Esophagus (tissue), 2 donors: Measurements from ENCODE around the gene TIMM29. TPM values are rescaled to one million over a fixed set of nuclear protein-coding genes. Genes with fewer than 3 reads are reported as not detected.

Experiments
- H3K27ac ChIP-seq, 2 donors: one replicate each; pipeline ENCODE4 v1.5.1; 2013; ENCODE audit warnings: low read depth in 2 of 2, mild to moderate bottlenecking in 2 of 2, inconsistent platforms in 1 of 2, low read length in 1 of 2, moderate library complexity in 1 of 2
- H3K27me3 ChIP-seq, 2 donors: one replicate each; pipeline ENCODE4 v1.6.1; 2013; ENCODE audit warnings: low read length in 2 of 2, control low read depth in 1 of 2, mild to moderate bottlenecking in 1 of 2; ENCODE audit not compliant: insufficient read depth in 2 of 2, control insufficient read depth in 1 of 2
- H3K36me3 ChIP-seq, 2 donors: one replicate each; pipeline ENCODE4 v1.6.1; 2013; ENCODE audit warnings: low read length in 1 of 2; ENCODE audit not compliant: control insufficient read depth in 2 of 2, insufficient read depth in 2 of 2
- H3K4me1 ChIP-seq, 2 donors: one replicate each; pipeline ENCODE4 v1.6.1; 2013; ENCODE audit warnings: low read length in 1 of 2; ENCODE audit not compliant: control insufficient read depth in 2 of 2, insufficient read depth in 2 of 2
- H3K4me3 ChIP-seq, 2 donors: one replicate each; pipeline ENCODE4 v1.5.1; 2013; ENCODE audit warnings: low read length in 2 of 2, mild to moderate bottlenecking in 2 of 2, low read depth in 1 of 2, moderate library complexity in 1 of 2
- H3K9me3 ChIP-seq, 2 donors: one replicate each; pipeline ENCODE4 v1.6.1; 2013; ENCODE audit warnings: mild to moderate bottlenecking in 2 of 2, low read depth in 1 of 2, low read length in 1 of 2, moderate library complexity in 1 of 2; ENCODE audit not compliant: control insufficient read depth in 2 of 2, insufficient read depth in 1 of 2
- WGBS, 2 donors: extraction: QIAGEN DNeasy Blood & Tissue Kit; methylation state at CpG; one replicate each; pipeline ENCODE4 v1.1.7; 2013; 5-methylcytosine and 5-hydroxymethylcytosine counted together
- polyA plus RNA-seq, 2 donors: library from polyadenylated mRNA; stranded (reverse); fragments of 200-250 nt; gene quantifications; one replicate each; pipeline ENCODE4 v1.2.3, GENCODE V29; 2013
- donor health status: healthy with polysubstance abuse.
- donor health status: Bipolar disorder and iron deficiency.

Gene TIMM29
- polyA plus RNA-seq, 2 donors, result 14.1 to 16.7 TPM

GRCh38 chr19:10961073-10961860 is 32.7 kb downstream of the TIMM29 start:
- Histone ChIP-seq H3K36me3 (no peaks in the 10 kb centered on the region), H3K27ac (peak overlapping the region; percentile 91 to 95), H3K4me1 (peaks cover 3 to 8% of the 10 kb centered on the region in 2 donors), H3K9me3 (no peaks in the 10 kb centered on the region), H3K4me3 (peak overlapping the region; percentile 72 to 83), H3K27me3 (no peaks in the 10 kb centered on the region)
- WGBS, 2 donors, result 0 to 1% methylated on average over 66 to 92 of the region's 92 CpGs

GRCh38 chr19:10962863-10963262 is 34.3 kb downstream of the TIMM29 start:
- H3K4me1 ChIP-seq, result peaks cover 3 to 8% of the 10 kb centered on the region in 2 donors
- no peaks in the 10 kb centered on the region for H3K36me3 ChIP-seq
- H3K27me3 ChIP-seq, result no peaks in the 10 kb centered on the region
- no peak overlapping the region for H3K4me3 ChIP-seq
- WGBS, 2 donors, result 75 to 82% methylated on average over 10 of the region's 10 CpGs
- H3K27ac ChIP-seq, result peak overlapping the region; percentile 64 to 79
- H3K9me3 ChIP-seq, result no peaks in the 10 kb centered on the region

GRCh38 chr19:10963865-10964264 is 35.3 kb downstream of the TIMM29 start:
- 75 to 80% methylated on average over 4 of the region's 4 CpGs for WGBS, 2 donors
- no peaks in the 10 kb centered on the region for H3K27me3 ChIP-seq
- no peaks in the 10 kb centered on the region for H3K9me3 ChIP-seq
- H3K4me3 ChIP-seq, result no peak overlapping the region
- no peaks in the 10 kb centered on the region for H3K36me3 ChIP-seq
- peaks cover 6 to 12% of the 10 kb centered on the region in 2 donors for H3K4me1 ChIP-seq
- peak overlapping the region; percentile 46 to 79 for H3K27ac ChIP-seq

- 97 to 98% methylated on average over 4 of the region's 4 CpGs for WGBS, 2 donors
- no peaks in the 10 kb centered on the region for H3K9me3 ChIP-seq
- peak overlapping the region in 1 of 2 donors; percentile 49 for H3K27ac ChIP-seq
- H3K4me1 ChIP-seq, result peaks cover 6 to 15% of the 10 kb centered on the region in 2 donors
- no peaks in the 10 kb centered on the region for H3K27me3 ChIP-seq
- no peaks in the 10 kb centered on the region for H3K36me3 ChIP-seq
- H3K4me3 ChIP-seq, result no peak overlapping the region
Measured at GRCh38 chr19:10964903-10965302, 36.3 kb downstream of the TIMM29 start.

- Histone ChIP-seq H3K36me3 (no peaks in the 10 kb centered on the region), H3K27ac (no peak overlapping the region), H3K4me3 (no peak overlapping the region), H3K4me1 (peaks cover 6 to 16% of the 10 kb centered on the region in 2 donors), H3K27me3 (no peaks in the 10 kb centered on the region), H3K9me3 (no peaks in the 10 kb centered on the region)
- WGBS, 2 donors, result 80 to 81% methylated on average over 6 of the region's 6 CpGs
Measured at GRCh38 chr19:10965398-10965797, 36.8 kb downstream of the TIMM29 start.

GRCh38 chr19:10966809-10967208 is 38.2 kb downstream of the TIMM29 start:
- no peak overlapping the region for H3K4me3 ChIP-seq
- no peaks in the 10 kb centered on the region for H3K36me3 ChIP-seq
- H3K9me3 ChIP-seq, result no peaks in the 10 kb centered on the region
- H3K27me3 ChIP-seq, result no peaks in the 10 kb centered on the region
- 80 to 89% methylated on average over 8 of the region's 8 CpGs for whole genome bisulfite sequencing, 2 donors
- no peak overlapping the region for H3K27ac ChIP-seq
- peaks cover 6 to 16% of the 10 kb centered on the region in 2 donors for H3K4me1 ChIP-seq

GRCh38 chr19:10968527-10969135 is 40.0 kb downstream of the TIMM29 start:
- H3K36me3 ChIP-seq, result no peaks in the 10 kb centered on the region
- H3K4me1 ChIP-seq, result peaks cover 4 to 10% of the 10 kb centered on the region in 2 donors
- peak overlapping the region; percentile 62 to 77 for H3K27ac ChIP-seq
- WGBS, 2 donors, result 52 to 57% methylated on average over 10 of the region's 10 CpGs
- H3K27me3 ChIP-seq, result no peaks in the 10 kb centered on the region
- no peaks in the 10 kb centered on the region for H3K9me3 ChIP-seq
- no peak overlapping the region for H3K4me3 ChIP-seq

GRCh38 chr19:10971107-10971726 is 42.6 kb downstream of the TIMM29 start:
- no peak overlapping the region for H3K4me3 ChIP-seq
- no peaks in the 10 kb centered on the region for H3K9me3 ChIP-seq
- peaks cover 5 to 16% of the 10 kb centered on the region in 2 donors for H3K4me1 ChIP-seq
- no peaks in the 10 kb centered on the region for H3K27me3 ChIP-seq
- H3K27ac ChIP-seq, result no peak overlapping the region
- WGBS, 2 donors, result 93 to 95% methylated on average over 8 of the region's 8 CpGs
- H3K36me3 ChIP-seq, result no peaks in the 10 kb centered on the region

GRCh38 chr19:10975374-10976130 is 46.9 kb downstream of the TIMM29 start:
- H3K27ac ChIP-seq, result peak overlapping the region in 1 of 2 donors; percentile 1
- H3K36me3 ChIP-seq, result no peaks in the 10 kb centered on the region
- no peaks in the 10 kb centered on the region for H3K9me3 ChIP-seq
- no peaks in the 10 kb centered on the region for H3K27me3 ChIP-seq
- no peak overlapping the region for H3K4me3 ChIP-seq
- H3K4me1 ChIP-seq, result peaks cover 2 to 13% of the 10 kb centered on the region in 2 donors
- 60 to 61% methylated on average over 19 of the region's 19 CpGs for WGBS, 2 donors
